Esophagus muscularis mucosa (tissue), 4 donors: ENCODE measurements around the gene IGSF21. TPM values are rescaled to one million over a fixed set of nuclear protein-coding genes. Genes with fewer than 3 reads are reported as not detected.

Experiments
- DNase-seq: peaks from one replicate; pipeline ENCODE4 v3.0.0-alpha.2; 2017; ENCODE audit errors: extremely low spot score
- H3K27ac ChIP-seq, 4 donors: fragments of 200-600 bp; sonication (generic); replicated peaks in 1 of 4; 1 replicate in 3 of 4; 2 replicates in 1 of 4; pipeline ENCODE4 v1.5.1; 2016 to 2019; ENCODE audit warnings: mild to moderate bottlenecking in 1 of 4
- H3K27me3 ChIP-seq, 4 donors: fragments of 200-600 bp; sonication (generic); one replicate each; pipeline versions ENCODE4 v1.5.1 to v1.6.0; 2016 to 2019
- H3K36me3 ChIP-seq, 4 donors: fragments of 200-600 bp; sonication (generic); one replicate each; pipeline ENCODE4 v1.5.1; 2016 to 2019
- H3K4me1 ChIP-seq, 4 donors: fragments of 200-600 bp; sonication (generic); one replicate each; pipeline ENCODE4 v1.5.1; 2016 to 2019
- H3K4me3 ChIP-seq, 4 donors: fragments of 200-600 bp; sonication (generic); 1 replicate in 2 of 4; 2 replicates in 2 of 4; pipeline ENCODE4 v1.5.1; 2016 to 2019; ENCODE audit warnings: mild to moderate bottlenecking in 4 of 4, moderate library complexity in 1 of 4
- H3K9me3 ChIP-seq, 4 donors: fragments of 200-600 bp; sonication (generic); 1 replicate in 3 of 4; 2 replicates in 1 of 4; pipeline ENCODE4 v1.5.1; 2016 to 2019
- EP300 ChIP-seq: sonication (generic); formaldehyde crosslinking; IDR thresholded peaks from one replicate; pipeline ENCODE4 v1.6.1; 2017; ENCODE audit warnings: antibody characterized with exemption
- POLR2A ChIP-seq: fragments of 450-650 bp; IDR thresholded peaks from one replicate; pipeline ENCODE4 v1.6.1; 2017; ENCODE audit warnings: antibody characterized with exemption, moderate library complexity, mild to moderate bottlenecking, low read depth
- POLR2AphosphoS5 ChIP-seq, 2 donors: sonication (generic); formaldehyde crosslinking; IDR thresholded peaks; one replicate each; pipeline ENCODE4 v1.6.1; 2017; ENCODE audit warnings: antibody characterized with exemption in 2 of 2
- WGBS: methylation state at CpG from one replicate; pipeline ENCODE4 v1.1.5; 2018; 5-methylcytosine and 5-hydroxymethylcytosine counted together
- intact Hi-C: fragments of 100-400 bp; cut with DNase I; formaldehyde crosslinking; loops from one replicate; pipeline ENCODE4 v1.15.1; 2023
- total RNA-seq, 4 donors: library from RNA; depleted of rRNA; stranded (reverse); fragments of >200 nt; gene quantifications; one replicate each; pipeline versions ENCODE4 v1.1.0 to v1.2.1, GENCODE V29; 2016
- TF ChIP-seq, protein P1 (sequence below), 3 experiments: fragments of 200-600 bp in 2 of 3; fragments of 450-650 bp in 1 of 3; sonication (generic) in 2 of 3; IDR thresholded peaks; one replicate each; pipeline ENCODE4 v1.5.1; 2017 to 2019; ENCODE audit warnings: antibody characterized with exemption in 3 of 3, mild to moderate bottlenecking in 2 of 3, moderate library complexity in 1 of 3

The IGSF21 gene
- total RNA-seq, 4 donors from 2014 or later = 1.1 to 2.7 (median 1.2) TPM

DNA sequence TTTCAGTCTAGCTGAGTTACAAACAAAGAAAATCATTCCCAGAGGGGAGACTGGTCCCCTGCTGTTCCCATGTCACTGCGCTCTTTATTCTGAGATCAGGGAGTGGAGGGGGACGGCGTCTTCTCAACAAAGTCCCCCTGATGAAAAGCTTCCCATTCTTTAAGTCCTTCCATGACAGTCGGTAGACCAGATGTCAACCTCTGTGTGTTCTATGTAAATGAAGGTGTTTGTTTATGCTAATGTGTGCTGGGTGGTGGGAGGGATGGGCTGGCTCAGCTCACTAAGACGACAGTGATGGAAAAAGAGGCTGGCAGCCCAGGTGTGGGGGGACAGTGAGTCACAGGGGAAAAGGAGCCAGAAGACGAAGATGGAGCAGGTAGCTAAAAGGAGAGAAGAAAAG lies 225.0 kb downstream of the IGSF21 start:
- intact Hi-C loops = no loop called here
- TF ChIP-seq POLR2AphosphoS5 (IDR thresholded peaks at IDR 0.05) = no peak
- TF ChIP-seq, protein P1, sequence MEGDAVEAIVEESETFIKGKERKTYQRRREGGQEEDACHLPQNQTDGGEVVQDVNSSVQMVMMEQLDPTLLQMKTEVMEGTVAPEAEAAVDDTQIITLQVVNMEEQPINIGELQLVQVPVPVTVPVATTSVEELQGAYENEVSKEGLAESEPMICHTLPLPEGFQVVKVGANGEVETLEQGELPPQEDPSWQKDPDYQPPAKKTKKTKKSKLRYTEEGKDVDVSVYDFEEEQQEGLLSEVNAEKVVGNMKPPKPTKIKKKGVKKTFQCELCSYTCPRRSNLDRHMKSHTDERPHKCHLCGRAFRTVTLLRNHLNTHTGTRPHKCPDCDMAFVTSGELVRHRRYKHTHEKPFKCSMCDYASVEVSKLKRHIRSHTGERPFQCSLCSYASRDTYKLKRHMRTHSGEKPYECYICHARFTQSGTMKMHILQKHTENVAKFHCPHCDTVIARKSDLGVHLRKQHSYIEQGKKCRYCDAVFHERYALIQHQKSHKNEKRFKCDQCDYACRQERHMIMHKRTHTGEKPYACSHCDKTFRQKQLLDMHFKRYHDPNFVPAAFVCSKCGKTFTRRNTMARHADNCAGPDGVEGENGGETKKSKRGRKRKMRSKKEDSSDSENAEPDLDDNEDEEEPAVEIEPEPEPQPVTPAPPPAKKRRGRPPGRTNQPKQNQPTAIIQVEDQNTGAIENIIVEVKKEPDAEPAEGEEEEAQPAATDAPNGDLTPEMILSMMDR (IDR thresholded peaks at IDR 0.05) = no peak
- 34% methylated on average over 6 of the region's 6 CpGs for WGBS
- H3K4me3 ChIP-seq = no peak overlapping the region
- DNase-seq = no peak
- H3K36me3 ChIP-seq = no peaks in the 10 kb centered on the region
- H3K4me1 ChIP-seq = no peaks in the 10 kb centered on the region
- no peaks in the 10 kb centered on the region for H3K9me3 ChIP-seq
- H3K27ac ChIP-seq = no peak overlapping the region
- H3K27me3 ChIP-seq = peaks cover 0 to 39% (median 0%) of the 10 kb centered on the region in 4 donors

DNA sequence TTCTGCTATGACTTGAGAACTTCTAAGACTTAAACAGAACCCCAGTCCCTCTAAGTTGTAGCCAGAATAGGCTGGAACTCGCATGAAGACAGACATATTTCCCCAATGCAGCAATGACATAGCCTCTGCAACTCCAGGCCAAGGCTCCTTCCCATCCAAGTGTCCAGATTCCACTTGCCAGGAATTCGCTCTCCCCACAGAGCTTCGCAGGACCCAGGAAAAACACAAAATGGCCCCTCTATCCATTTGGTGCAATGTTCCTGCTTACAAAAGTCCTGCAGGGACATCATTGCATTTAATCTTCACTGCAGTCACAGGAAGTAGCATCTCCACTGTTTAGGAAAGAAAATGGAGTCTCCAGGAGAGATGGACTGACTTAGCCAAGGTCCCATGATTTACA lies 225.6 kb downstream of the IGSF21 start:
- H3K4me1 ChIP-seq = no peaks in the 10 kb centered on the region
- no peaks in the 10 kb centered on the region for H3K9me3 ChIP-seq
- no peak overlapping the region for H3K27ac ChIP-seq
- no peak overlapping the region for H3K4me3 ChIP-seq
- H3K27me3 ChIP-seq = peaks cover 0 to 41% (median 0%) of the 10 kb centered on the region in 4 donors
- intact Hi-C loops = no loop called here
- no peak for DNase-seq
- H3K36me3 ChIP-seq = no peaks in the 10 kb centered on the region
- TF ChIP-seq POLR2A = no peak
- no peak for TF ChIP-seq POLR2AphosphoS5 (IDR thresholded peaks at IDR 0.05)
- TF ChIP-seq, protein P1 (IDR thresholded peaks at IDR 0.05) = no peak
- TF ChIP-seq EP300 = no peak
- WGBS = 75% methylated on average over 2 of the region's 3 CpGs

DNA sequence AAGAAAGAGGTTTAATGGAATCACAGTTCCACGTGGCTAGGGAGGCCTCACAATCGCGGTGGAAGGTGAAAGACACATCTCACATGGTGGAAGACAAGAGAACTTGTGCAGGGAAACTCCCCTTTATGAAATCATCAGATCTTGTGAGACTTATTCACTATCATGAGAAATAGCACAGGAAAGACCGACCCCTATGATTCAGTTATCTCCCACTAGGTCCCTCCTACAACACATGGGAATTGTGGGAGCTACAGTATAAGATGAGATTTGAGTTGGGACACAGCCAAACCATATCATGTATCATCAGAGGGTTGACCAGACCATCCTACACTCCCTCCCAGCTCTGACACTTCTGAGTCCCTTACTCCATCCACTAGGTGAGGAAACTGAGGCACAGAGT lies 229.2 kb downstream of the IGSF21 start:
- TF ChIP-seq POLR2A (no peak), EP300 (no peak), POLR2AphosphoS5 (IDR thresholded peaks at IDR 0.05) (no peak)
- TF ChIP-seq, protein P1 (IDR thresholded peaks at IDR 0.05) = no peak
- intact Hi-C loops = no loop called here
- Histone ChIP-seq H3K27ac (no peak overlapping the region), H3K4me1 (no peaks in the 10 kb centered on the region), H3K9me3 (no peaks in the 10 kb centered on the region), H3K4me3 (no peak overlapping the region), H3K27me3 (peaks cover 0 to 55% (median 0%) of the 10 kb centered on the region in 4 donors), H3K36me3 (no peaks in the 10 kb centered on the region)
- no peak for DNase-seq
- 64% methylated on average over 4 of the region's 4 CpGs for WGBS

DNA sequence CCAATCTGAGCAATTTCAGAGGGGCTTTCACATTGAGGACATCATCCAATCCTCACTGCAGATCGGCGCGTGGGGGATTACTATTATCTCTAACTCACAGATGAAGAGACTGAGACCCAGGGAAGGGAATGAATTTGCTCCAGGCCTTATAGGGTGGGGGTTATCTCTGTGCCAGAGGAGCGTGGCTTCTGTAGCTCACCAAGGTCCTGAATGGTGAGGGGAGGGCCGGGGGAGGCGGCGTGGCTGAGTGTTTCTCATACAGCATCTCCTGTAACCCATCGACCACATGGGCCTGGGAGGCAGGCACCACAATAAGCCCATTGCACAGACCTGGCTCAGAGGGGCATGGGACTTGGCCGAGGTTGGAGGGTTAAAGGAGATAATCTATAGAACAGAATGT lies 230.2 kb downstream of the IGSF21 start:
- WGBS = 84% methylated on average over 9 of the region's 9 CpGs
- no peak overlapping the region for H3K4me3 ChIP-seq
- TF ChIP-seq POLR2A (no peak), POLR2AphosphoS5 (IDR thresholded peaks at IDR 0.05) (no peak)
- H3K27me3 ChIP-seq = peaks cover 0 to 51% (median 0%) of the 10 kb centered on the region in 4 donors
- DNase-seq = no peak
- no peaks in the 10 kb centered on the region for H3K36me3 ChIP-seq
- no peaks in the 10 kb centered on the region for H3K9me3 ChIP-seq
- no peaks in the 10 kb centered on the region for H3K4me1 ChIP-seq
- intact Hi-C loops = no loop called here
- no peak overlapping the region for H3K27ac ChIP-seq

DNA sequence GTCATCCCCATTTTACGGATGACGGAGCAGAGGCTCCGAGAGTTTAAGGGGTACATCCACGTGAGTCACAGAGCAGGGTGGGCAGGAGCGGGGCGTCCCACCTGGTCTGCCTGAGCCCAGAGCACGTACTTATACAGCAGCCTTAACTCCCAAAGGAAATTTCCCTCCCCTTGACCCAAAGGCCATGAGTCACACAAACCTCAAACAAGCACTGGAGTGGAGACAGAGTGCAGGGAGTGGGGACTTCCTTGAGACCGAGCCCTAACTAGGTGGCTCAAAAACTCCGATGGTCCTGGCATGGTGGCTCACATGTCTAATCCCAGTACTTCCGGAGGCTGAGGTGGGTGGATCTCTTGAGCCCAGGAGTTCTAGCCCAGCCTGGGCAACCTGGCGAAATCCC lies 231.6 kb downstream of the IGSF21 start:
- no peaks in the 10 kb centered on the region for H3K9me3 ChIP-seq
- H3K27ac ChIP-seq = no peak overlapping the region
- intact Hi-C loops = no loop called here
- TF ChIP-seq POLR2A (no peak), EP300 (no peak), POLR2AphosphoS5 (IDR thresholded peaks at IDR 0.05) (no peak)
- TF ChIP-seq, protein P1 (IDR thresholded peaks at IDR 0.05) = no peak
- no peaks in the 10 kb centered on the region for H3K36me3 ChIP-seq
- H3K4me1 ChIP-seq = no peaks in the 10 kb centered on the region
- DNase-seq = no peak
- H3K4me3 ChIP-seq = no peak overlapping the region
- WGBS = 82% methylated on average over 11 of the region's 11 CpGs
- H3K27me3 ChIP-seq = peaks cover 0 to 38% (median 0%) of the 10 kb centered on the region in 4 donors
